Measurements from ENCODE around the gene KLHL40.

Gene KLHL40

DNA sequence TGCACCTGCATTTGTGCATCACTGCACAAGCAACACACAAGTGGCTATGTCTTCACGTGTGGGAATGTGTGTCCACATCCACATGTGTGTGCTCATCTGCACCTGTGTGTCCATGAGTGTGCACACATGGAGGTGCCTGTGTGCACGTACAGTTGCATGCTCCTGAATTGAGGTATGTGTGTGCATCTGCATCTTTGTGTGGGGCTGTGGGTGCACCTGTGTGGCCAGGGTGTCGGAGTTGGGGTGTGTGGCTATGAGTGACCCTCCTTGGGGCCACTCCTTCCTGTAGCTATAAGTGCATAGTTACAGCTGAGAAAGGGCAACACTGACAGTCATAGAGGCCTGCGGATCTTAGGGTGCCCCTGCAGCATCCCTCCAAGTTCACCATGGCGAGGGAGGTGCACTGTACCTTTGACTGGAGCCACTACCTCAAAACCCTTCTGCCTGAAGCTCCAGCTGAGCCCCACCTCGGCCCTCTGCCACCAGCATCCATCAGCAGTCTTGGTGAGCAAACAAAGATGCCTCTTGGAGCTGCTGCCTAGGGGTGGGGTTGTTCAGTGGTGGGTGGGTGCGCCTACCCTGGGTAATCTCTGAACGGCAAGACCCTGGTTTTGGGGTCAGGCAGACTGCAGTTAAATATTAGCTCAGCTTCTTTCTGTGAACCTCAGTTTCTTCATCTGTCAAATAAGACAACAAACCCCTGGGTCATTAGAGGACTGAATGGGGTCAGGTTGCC is 22.5 kb downstream of the KLHL40 start:
- DNase-seq (ENCODE audit: insufficient read length, low spot score): no peak
- no peak for FAIRE-seq

GRCh38 chr3:42708611-42709151 is 23.3 kb downstream of the KLHL40 start:
- no peak for FAIRE-seq

More for the DNA sequence above, 22.5 kb downstream of the KLHL40 start:
- TF ChIP-seq, protein P1, sequence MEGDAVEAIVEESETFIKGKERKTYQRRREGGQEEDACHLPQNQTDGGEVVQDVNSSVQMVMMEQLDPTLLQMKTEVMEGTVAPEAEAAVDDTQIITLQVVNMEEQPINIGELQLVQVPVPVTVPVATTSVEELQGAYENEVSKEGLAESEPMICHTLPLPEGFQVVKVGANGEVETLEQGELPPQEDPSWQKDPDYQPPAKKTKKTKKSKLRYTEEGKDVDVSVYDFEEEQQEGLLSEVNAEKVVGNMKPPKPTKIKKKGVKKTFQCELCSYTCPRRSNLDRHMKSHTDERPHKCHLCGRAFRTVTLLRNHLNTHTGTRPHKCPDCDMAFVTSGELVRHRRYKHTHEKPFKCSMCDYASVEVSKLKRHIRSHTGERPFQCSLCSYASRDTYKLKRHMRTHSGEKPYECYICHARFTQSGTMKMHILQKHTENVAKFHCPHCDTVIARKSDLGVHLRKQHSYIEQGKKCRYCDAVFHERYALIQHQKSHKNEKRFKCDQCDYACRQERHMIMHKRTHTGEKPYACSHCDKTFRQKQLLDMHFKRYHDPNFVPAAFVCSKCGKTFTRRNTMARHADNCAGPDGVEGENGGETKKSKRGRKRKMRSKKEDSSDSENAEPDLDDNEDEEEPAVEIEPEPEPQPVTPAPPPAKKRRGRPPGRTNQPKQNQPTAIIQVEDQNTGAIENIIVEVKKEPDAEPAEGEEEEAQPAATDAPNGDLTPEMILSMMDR (IDR thresholded peaks at IDR 0.05; ENCODE audit: insufficient read depth, missing control alignments): no peak

GRCh38 chr3:42709621-42710020 is 24.3 kb downstream of the KLHL40 start:
- TF ChIP-seq, protein P1 (IDR thresholded peaks at IDR 0.05; ENCODE audit: insufficient read depth, missing control alignments): no peak
- FAIRE-seq: no peak
- DNase-seq (ENCODE audit: insufficient read length, low spot score): no peak

More at GRCh38 chr3:42708611-42709151, 23.3 kb downstream of the KLHL40 start:
- DNase-seq (ENCODE audit: insufficient read length, low spot score): no peak
- TF ChIP-seq, protein P1 (IDR thresholded peaks at IDR 0.05; ENCODE audit: insufficient read depth, missing control alignments): no peak

- no peak for FAIRE-seq
- no peak for DNase-seq (ENCODE audit: insufficient read length, low spot score)
- TF ChIP-seq, protein P1 (IDR thresholded peaks at IDR 0.05; ENCODE audit: insufficient read depth, missing control alignments): no peak
Observed at GRCh38 chr3:42710323-42711021, 25.1 kb downstream of the KLHL40 start.

DNA sequence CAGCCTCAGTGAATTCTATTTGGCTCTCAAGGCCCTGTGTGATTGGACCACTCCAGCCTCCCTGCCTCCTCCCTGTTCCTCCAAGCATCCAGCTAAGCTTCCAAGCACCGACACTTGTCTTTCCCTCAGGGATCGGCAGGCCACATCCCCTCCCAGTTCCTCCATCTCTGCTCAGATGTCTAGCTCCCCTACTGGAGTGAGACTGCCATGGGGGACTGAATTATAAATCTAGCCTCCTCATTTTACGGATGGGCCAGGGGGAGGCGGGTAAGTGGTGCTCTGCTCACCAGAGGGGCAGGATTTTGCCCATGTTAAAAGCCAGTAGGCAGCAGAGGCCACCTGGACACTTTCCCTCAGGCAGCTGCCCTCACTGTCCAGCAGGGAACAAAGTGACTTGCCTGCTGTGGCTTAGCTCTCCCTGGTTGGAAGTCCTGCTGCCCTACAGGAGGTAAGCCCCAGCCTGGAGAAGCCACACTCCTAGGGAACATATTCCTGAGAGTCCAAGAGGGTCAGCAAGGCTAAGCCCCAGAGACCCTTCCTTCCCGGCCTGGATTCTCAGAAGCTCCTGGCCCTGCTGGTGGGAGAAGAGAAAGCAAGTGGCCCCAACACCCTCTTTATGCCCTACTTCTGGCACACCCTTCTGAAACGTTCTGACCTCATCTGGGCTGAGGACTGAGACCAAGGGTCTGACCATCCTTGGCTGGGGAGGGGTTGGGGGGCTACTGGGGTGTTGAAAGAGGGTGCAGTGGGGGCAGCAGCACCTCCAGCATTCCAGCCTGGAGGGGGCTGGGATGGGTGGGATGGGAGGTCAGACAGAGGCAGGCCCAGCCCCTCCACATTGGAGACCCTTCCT is 26.4 kb downstream of the KLHL40 start:
- TF ChIP-seq, protein P1 (IDR thresholded peaks at IDR 0.05; ENCODE audit: insufficient read depth, missing control alignments): no peak
- no peak for DNase-seq (ENCODE audit: insufficient read length, low spot score)
- no peak for FAIRE-seq

GRCh38 chr3:42712344-42712648 is 27.0 kb downstream of the KLHL40 start:
- DNase-seq (ENCODE audit: insufficient read length, low spot score) (no peak), FAIRE-seq (no peak)
- TF ChIP-seq, protein P1 (IDR thresholded peaks at IDR 0.05; ENCODE audit: insufficient read depth, missing control alignments): no peak
